ENCODE data around the gene IGF2BP3.

The IGF2BP3 gene

GRCh38 chr7:23287612-23288011 lies 182.7 kb downstream of the IGF2BP3 start:
- DNase-seq (ENCODE audit: insufficient read length, low spot score) (no peak), FAIRE-seq (peak; percentile 23)
- TF ChIP-seq POLR2A (IDR thresholded peaks at IDR 0.05; ENCODE audit: low read depth, low read length) (no peak), SPI1 (IDR thresholded peaks at IDR 0.05; ENCODE audit: low read depth, low read length) (no peak), POLR2AphosphoS5 (IDR thresholded peaks at IDR 0.05; ENCODE audit: low read depth, low read length) (no peak)

GRCh38 chr7:23285657-23286646 lies 184.3 kb downstream of the IGF2BP3 start:
- TF ChIP-seq POLR2AphosphoS5 (IDR thresholded peaks at IDR 0.05; ENCODE audit: low read depth, low read length) (no peak), TAF1 (IDR thresholded peaks at IDR 0.05; ENCODE audit: low read depth, low read length) (no peak), PAX5 (IDR thresholded peaks at IDR 0.05; ENCODE audit: insufficient read depth, low read length, severe bottlenecking) (no peak), POU2F2 (IDR thresholded peaks at IDR 0.05; ENCODE audit: low read depth, low read length) (no peak), POLR2A (IDR thresholded peaks at IDR 0.05; ENCODE audit: low read depth, low read length) (no peak)
- FAIRE-seq = no peak
- DNase-seq (ENCODE audit: insufficient read length, low spot score) = no peak

- FAIRE-seq (no peak), DNase-seq (ENCODE audit: insufficient read length, low spot score) (no peak)
- no peak for TF ChIP-seq POU2F2 (IDR thresholded peaks at IDR 0.05; ENCODE audit: low read depth, low read length)
- TF ChIP-seq POLR2A (IDR thresholded peaks at IDR 0.05; ENCODE audit: low read depth, low read length) = no peak
- no peak for TF ChIP-seq TAF1 (IDR thresholded peaks at IDR 0.05; ENCODE audit: low read depth, low read length)
Observed at GRCh38 chr7:23284871-23285270, 185.4 kb downstream of the IGF2BP3 start.

GRCh38 chr7:23283086-23283485 lies 187.2 kb downstream of the IGF2BP3 start:
- FAIRE-seq = no peak
- DNase-seq (ENCODE audit: insufficient read length, low spot score) = no peak
- TF ChIP-seq SPI1 (IDR thresholded peaks at IDR 0.05; ENCODE audit: low read depth, low read length) (no peak), TAF1 (IDR thresholded peaks at IDR 0.05; ENCODE audit: low read depth, low read length) (no peak), PAX5 (IDR thresholded peaks at IDR 0.05; ENCODE audit: insufficient read depth, low read length, severe bottlenecking) (no peak), POLR2AphosphoS5 (IDR thresholded peaks at IDR 0.05; ENCODE audit: low read depth, low read length) (no peak), POLR2A (IDR thresholded peaks at IDR 0.05; ENCODE audit: low read depth, low read length) (no peak), POU2F2 (IDR thresholded peaks at IDR 0.05; ENCODE audit: low read depth, low read length) (no peak)

- FAIRE-seq = no peak
- TF ChIP-seq POLR2A (IDR thresholded peaks at IDR 0.05; ENCODE audit: low read depth, low read length) (no peak), TAF1 (IDR thresholded peaks at IDR 0.05; ENCODE audit: low read depth, low read length) (no peak), PAX5 (IDR thresholded peaks at IDR 0.05; ENCODE audit: insufficient read depth, low read length, severe bottlenecking) (no peak), POU2F2 (IDR thresholded peaks at IDR 0.05; ENCODE audit: low read depth, low read length) (no peak), POLR2AphosphoS5 (IDR thresholded peaks at IDR 0.05; ENCODE audit: low read depth, low read length) (no peak), SPI1 (IDR thresholded peaks at IDR 0.05; ENCODE audit: low read depth, low read length) (no peak)
- no peak for DNase-seq (ENCODE audit: insufficient read length, low spot score)
Observed at GRCh38 chr7:23279819-23280525, 190.3 kb downstream of the IGF2BP3 start.

- peak; percentile 75 for FAIRE-seq
- TF ChIP-seq POLR2A (IDR thresholded peaks at IDR 0.05; ENCODE audit: low read depth, low read length) = no peak
- TF ChIP-seq PAX5 (IDR thresholded peaks at IDR 0.05; ENCODE audit: insufficient read depth, low read length, severe bottlenecking) = no peak
- TF ChIP-seq SPI1 (IDR thresholded peaks at IDR 0.05; ENCODE audit: low read depth, low read length) = peak; percentile 9; the same call in 1 of the 2 replicates
- TF ChIP-seq TAF1 (IDR thresholded peaks at IDR 0.05; ENCODE audit: low read depth, low read length) = no peak
- DNase-seq (ENCODE audit: insufficient read length, low spot score) = no peak
Observed at GRCh38 chr7:23277359-23277989, 192.8 kb downstream of the IGF2BP3 start.

GRCh38 chr7:23276947-23277346 lies 193.3 kb downstream of the IGF2BP3 start:
- no peak for DNase-seq (ENCODE audit: insufficient read length, low spot score)
- TF ChIP-seq PAX5 (IDR thresholded peaks at IDR 0.05; ENCODE audit: insufficient read depth, low read length, severe bottlenecking) (no peak), SPI1 (IDR thresholded peaks at IDR 0.05; ENCODE audit: low read depth, low read length) (no peak), POLR2A (IDR thresholded peaks at IDR 0.05; ENCODE audit: low read depth, low read length) (no peak), POLR2AphosphoS5 (IDR thresholded peaks at IDR 0.05; ENCODE audit: low read depth, low read length) (no peak), TAF1 (IDR thresholded peaks at IDR 0.05; ENCODE audit: low read depth, low read length) (no peak), POU2F2 (IDR thresholded peaks at IDR 0.05; ENCODE audit: low read depth, low read length) (no peak)
- no peak for FAIRE-seq

- FAIRE-seq (no peak), DNase-seq (ENCODE audit: insufficient read length, low spot score) (no peak)
- TF ChIP-seq PAX5 (IDR thresholded peaks at IDR 0.05; ENCODE audit: insufficient read depth, low read length, severe bottlenecking) (no peak), POLR2AphosphoS5 (IDR thresholded peaks at IDR 0.05; ENCODE audit: low read depth, low read length) (no peak), TAF1 (IDR thresholded peaks at IDR 0.05; ENCODE audit: low read depth, low read length) (no peak), POU2F2 (IDR thresholded peaks at IDR 0.05; ENCODE audit: low read depth, low read length) (no peak), SPI1 (IDR thresholded peaks at IDR 0.05; ENCODE audit: low read depth, low read length) (no peak), POLR2A (IDR thresholded peaks at IDR 0.05; ENCODE audit: low read depth, low read length) (no peak)
Observed at GRCh38 chr7:23276376-23276775, 193.9 kb downstream of the IGF2BP3 start.

- TF ChIP-seq SPI1 (IDR thresholded peaks at IDR 0.05; ENCODE audit: low read depth, low read length) = no peak
- no peak for TF ChIP-seq POLR2A (IDR thresholded peaks at IDR 0.05; ENCODE audit: low read depth, low read length)
- TF ChIP-seq TAF1 (IDR thresholded peaks at IDR 0.05; ENCODE audit: low read depth, low read length) = no peak
- no peak for TF ChIP-seq PAX5 (IDR thresholded peaks at IDR 0.05; ENCODE audit: insufficient read depth, low read length, severe bottlenecking)
- no peak for TF ChIP-seq POU2F2 (IDR thresholded peaks at IDR 0.05; ENCODE audit: low read depth, low read length)
- no peak for TF ChIP-seq POLR2AphosphoS5 (IDR thresholded peaks at IDR 0.05; ENCODE audit: low read depth, low read length)
- no peak for DNase-seq (ENCODE audit: insufficient read length, low spot score)
Observed at GRCh38 chr7:23275912-23276311, 194.4 kb downstream of the IGF2BP3 start.

More at GRCh38 chr7:23275912-23276311, 194.4 kb downstream of the IGF2BP3 start:
- no peak for FAIRE-seq

All from GM12891 (cell line).